ENCODE measurements around the gene PAPPA2.

The PAPPA2 gene

DNA sequence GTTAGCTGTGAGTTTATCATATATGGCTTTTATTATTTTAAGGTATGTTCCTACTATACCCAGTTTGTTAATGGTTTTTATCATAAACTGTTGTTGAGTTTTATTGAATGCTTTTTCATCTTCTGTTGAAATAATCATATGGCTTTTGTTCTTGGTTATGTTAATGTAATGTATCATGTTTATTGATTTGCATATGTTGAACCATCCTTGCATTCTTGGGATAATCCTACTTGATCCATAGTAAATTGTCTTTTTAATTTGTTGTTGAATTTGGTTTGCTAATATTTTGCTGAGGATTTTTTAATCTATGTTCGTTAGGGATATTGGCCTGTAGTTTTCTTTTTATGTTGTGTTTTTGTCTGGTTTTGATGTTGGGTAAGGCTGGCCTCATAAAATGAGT is 185.6 kb downstream of the PAPPA2 start:
- no peak for DNase-seq (ENCODE audit: low read depth)
- TF ChIP-seq, protein P1, sequence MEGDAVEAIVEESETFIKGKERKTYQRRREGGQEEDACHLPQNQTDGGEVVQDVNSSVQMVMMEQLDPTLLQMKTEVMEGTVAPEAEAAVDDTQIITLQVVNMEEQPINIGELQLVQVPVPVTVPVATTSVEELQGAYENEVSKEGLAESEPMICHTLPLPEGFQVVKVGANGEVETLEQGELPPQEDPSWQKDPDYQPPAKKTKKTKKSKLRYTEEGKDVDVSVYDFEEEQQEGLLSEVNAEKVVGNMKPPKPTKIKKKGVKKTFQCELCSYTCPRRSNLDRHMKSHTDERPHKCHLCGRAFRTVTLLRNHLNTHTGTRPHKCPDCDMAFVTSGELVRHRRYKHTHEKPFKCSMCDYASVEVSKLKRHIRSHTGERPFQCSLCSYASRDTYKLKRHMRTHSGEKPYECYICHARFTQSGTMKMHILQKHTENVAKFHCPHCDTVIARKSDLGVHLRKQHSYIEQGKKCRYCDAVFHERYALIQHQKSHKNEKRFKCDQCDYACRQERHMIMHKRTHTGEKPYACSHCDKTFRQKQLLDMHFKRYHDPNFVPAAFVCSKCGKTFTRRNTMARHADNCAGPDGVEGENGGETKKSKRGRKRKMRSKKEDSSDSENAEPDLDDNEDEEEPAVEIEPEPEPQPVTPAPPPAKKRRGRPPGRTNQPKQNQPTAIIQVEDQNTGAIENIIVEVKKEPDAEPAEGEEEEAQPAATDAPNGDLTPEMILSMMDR (conservative IDR thresholded peaks at IDR 0.05; ENCODE audit: low read depth, low read length) = no peak
- no peak overlapping the region for H3K4me3 ChIP-seq (ENCODE audit: low read length)

DNA sequence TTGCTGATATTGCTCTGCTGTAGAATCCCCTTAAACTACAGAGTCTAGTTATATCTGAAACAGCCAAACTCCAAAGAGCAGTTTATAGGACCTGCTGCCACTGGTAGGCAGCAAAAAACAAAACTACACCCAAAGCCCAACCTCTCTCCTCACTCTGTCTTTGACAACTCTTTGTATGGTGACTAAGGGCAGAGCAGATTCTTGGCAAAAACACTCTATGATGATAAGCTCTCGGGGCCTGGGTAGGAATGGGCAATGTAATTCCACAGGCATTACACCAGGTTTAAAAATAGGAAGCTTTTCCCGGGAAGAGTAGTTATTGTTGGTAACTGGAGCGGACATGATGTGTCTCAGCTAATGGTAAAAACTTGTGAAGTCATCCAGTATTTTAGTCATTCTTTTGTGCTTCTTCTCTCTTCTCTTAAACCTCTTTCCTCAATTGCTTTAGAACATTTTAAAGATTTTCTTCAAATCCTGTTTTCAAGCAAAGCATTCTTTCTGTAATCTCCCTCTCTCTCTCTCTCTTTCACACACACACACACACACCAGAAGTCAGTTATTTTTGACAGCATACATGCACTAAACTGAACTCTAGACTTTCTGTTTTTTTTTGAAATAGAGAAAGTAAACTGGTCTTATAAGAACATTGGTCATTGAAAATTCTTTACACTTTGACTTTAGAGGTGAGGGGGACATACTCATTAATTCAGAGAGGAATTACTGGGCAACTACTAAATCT is 193.5 kb downstream of the PAPPA2 start:
- TF ChIP-seq, protein P1 (conservative IDR thresholded peaks at IDR 0.05; ENCODE audit: low read depth, low read length) = peak; percentile 20
- H3K4me3 ChIP-seq (ENCODE audit: low read length) = no peak overlapping the region
- DNase-seq (ENCODE audit: low read depth) = peak; percentile 86

GRCh38 chr1:176669782-176670181 is 206.8 kb downstream of the PAPPA2 start:
- TF ChIP-seq, protein P1 (conservative IDR thresholded peaks at IDR 0.05; ENCODE audit: low read depth, low read length) = no peak

GRCh38 chr1:176670853-176671252 is 207.9 kb downstream of the PAPPA2 start:
- no peak for DNase-seq (ENCODE audit: low read depth)
- TF ChIP-seq, protein P1 (conservative IDR thresholded peaks at IDR 0.05; ENCODE audit: low read depth, low read length) = no peak
- no peak overlapping the region for H3K4me3 ChIP-seq (ENCODE audit: low read length)

More at GRCh38 chr1:176669782-176670181, 206.8 kb downstream of the PAPPA2 start:
- no peak for DNase-seq (ENCODE audit: low read depth)
- no peak overlapping the region for H3K4me3 ChIP-seq (ENCODE audit: low read length)

DNA sequence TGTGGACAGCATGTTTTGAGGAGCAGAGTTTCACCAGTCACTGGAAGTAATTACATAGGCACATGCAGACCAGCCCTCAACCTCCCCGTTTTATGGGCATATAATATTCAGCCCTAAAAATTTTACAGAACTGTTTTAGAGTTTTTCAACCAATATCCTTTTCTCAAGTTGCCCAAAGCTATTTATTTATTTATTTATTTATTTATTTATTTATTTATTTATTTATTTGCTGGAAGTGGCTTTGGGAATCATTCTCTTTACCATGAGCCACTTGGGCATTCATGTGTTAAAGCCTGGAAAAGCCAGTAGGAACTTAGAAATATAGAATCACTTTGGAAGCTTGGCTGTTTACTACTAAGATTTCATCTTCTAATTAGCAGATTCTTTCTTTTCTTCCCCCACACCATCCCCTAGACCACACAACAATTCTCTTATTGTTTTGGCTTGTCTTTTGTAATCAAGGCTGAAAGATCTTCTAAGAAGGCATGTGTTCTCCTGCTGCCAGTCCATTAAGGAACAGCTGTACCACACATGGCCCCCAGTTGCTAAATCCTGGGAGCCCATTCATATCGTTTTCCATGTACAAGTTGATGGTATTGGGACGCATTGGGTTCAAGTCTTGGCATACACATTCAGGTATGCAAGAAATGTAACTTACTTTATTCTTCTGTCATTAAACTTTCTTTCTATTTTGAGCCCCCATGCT is 220.0 kb downstream of the PAPPA2 start:
- H3K4me3 ChIP-seq (ENCODE audit: low read length) = no peak overlapping the region
- TF ChIP-seq, protein P1 (conservative IDR thresholded peaks at IDR 0.05; ENCODE audit: low read depth, low read length) = no peak
- no peak for DNase-seq (ENCODE audit: low read depth)

GRCh38 chr1:176691251-176692228 is 228.6 kb downstream of the PAPPA2 start:
- no peak overlapping the region for H3K4me3 ChIP-seq (ENCODE audit: low read length)
- TF ChIP-seq, protein P1 (conservative IDR thresholded peaks at IDR 0.05; ENCODE audit: low read depth, low read length) = peak; percentile 85
- DNase-seq (ENCODE audit: low read depth) = peak; percentile 39

Measured in retinal pigment epithelial cell (primary cell).